HEK293 (cell line): ENCODE measurements around the gene TBC1D24.

ENCODE experiments used
- ATF2 ChIP-seq: fragments of 450-650 bp; formaldehyde crosslinking; IDR thresholded peaks from 2 replicates; pipeline ENCODE4 v1.5.1; 2016; ENCODE audit warnings: missing biosample characterization, missing genetic modification characterization, low read depth
- CTCF ChIP-seq: fragments of 450-650 bp; formaldehyde crosslinking; IDR thresholded peaks from 2 replicates; pipeline ENCODE4 v1.5.1; 2016; ENCODE audit warnings: missing biosample characterization, missing genetic modification characterization
- HOXA7 ChIP-seq: sonication (generic); formaldehyde crosslinking; IDR thresholded peaks from 2 replicates; pipeline ENCODE4 v1.8.1; 2022; ENCODE audit warnings: missing genetic modification reagents, borderline replicate concordance
- RBAK ChIP-seq: fragments of 450-650 bp; formaldehyde crosslinking; IDR thresholded peaks from 2 replicates; pipeline ENCODE4 v1.5.1; 2016; ENCODE audit warnings: missing biosample characterization, missing genetic modification characterization
- SALL2 ChIP-seq: fragments of 450-650 bp; formaldehyde crosslinking; IDR thresholded peaks from 2 replicates; pipeline ENCODE4 v1.5.0; 2017; ENCODE audit warnings: missing biosample characterization, mild to moderate bottlenecking, missing genetic modification characterization, borderline replicate concordance
- TSHZ1 ChIP-seq: fragments of 450-650 bp; formaldehyde crosslinking; IDR thresholded peaks from 2 replicates; pipeline ENCODE4 v1.5.1; 2016; ENCODE audit warnings: missing biosample characterization, missing genetic modification characterization, borderline replicate concordance
- ZBTB10 ChIP-seq: fragments of 450-650 bp; formaldehyde crosslinking; IDR thresholded peaks from 2 replicates; pipeline ENCODE4 v1.5.1; 2016; ENCODE audit warnings: missing biosample characterization, missing genetic modification characterization
- ZBTB21 ChIP-seq: fragments of 450-650 bp; formaldehyde crosslinking; IDR thresholded peaks from 2 replicates; pipeline ENCODE4 v1.5.1; 2017; ENCODE audit warnings: missing biosample characterization, missing genetic modification characterization
- ZNF2 ChIP-seq: fragments of 450-650 bp; formaldehyde crosslinking; IDR thresholded peaks from 2 replicates; pipeline ENCODE4 v1.5.1; 2016; ENCODE audit warnings: missing biosample characterization, missing genetic modification characterization
- ZNF223 ChIP-seq: fragments of 450-650 bp; formaldehyde crosslinking; IDR thresholded peaks from 2 replicates; pipeline ENCODE4 v1.5.1; 2016; ENCODE audit warnings: missing biosample characterization, missing genetic modification characterization
- ZNF24 ChIP-seq: fragments of 450-650 bp; formaldehyde crosslinking; IDR thresholded peaks from 2 replicates; pipeline ENCODE4 v1.5.1; 2016; ENCODE audit warnings: missing biosample characterization, missing genetic modification characterization
- ZNF433 ChIP-seq: fragments of 450-650 bp; formaldehyde crosslinking; IDR thresholded peaks from 2 replicates; pipeline ENCODE4 v1.5.1; 2016; ENCODE audit warnings: missing biosample characterization, missing genetic modification characterization, low read depth
- ZNF488 ChIP-seq: fragments of 450-650 bp; formaldehyde crosslinking; IDR thresholded peaks from 2 replicates; pipeline ENCODE4 v1.5.1; 2016; ENCODE audit warnings: missing biosample characterization, missing genetic modification characterization
- ZNF513 ChIP-seq: fragments of 450-650 bp; IDR thresholded peaks from 2 replicates; pipeline ENCODE4 v1.5.1; 2018; ENCODE audit warnings: missing biosample characterization, missing genetic modification characterization
- ZNF518A ChIP-seq: fragments of 450-650 bp; formaldehyde crosslinking; conservative IDR thresholded peaks from 2 replicates; pipeline ENCODE4 v1.5.1; 2016; ENCODE audit warnings: low read depth, missing biosample characterization, missing genetic modification characterization
- ZNF530 ChIP-seq: fragments of 450-650 bp; formaldehyde crosslinking; IDR thresholded peaks from 2 replicates; pipeline ENCODE4 v1.5.1; 2016; ENCODE audit warnings: low read depth, missing biosample characterization, missing genetic modification characterization
- ZNF560 ChIP-seq: fragments of 450-650 bp; formaldehyde crosslinking; IDR thresholded peaks from 2 replicates; pipeline ENCODE4 v1.5.1; 2017; ENCODE audit warnings: missing biosample characterization, missing genetic modification characterization, borderline replicate concordance
- ZNF664 ChIP-seq: fragments of 450-650 bp; formaldehyde crosslinking; IDR thresholded peaks from 2 replicates; pipeline ENCODE4 v1.5.1; 2016; ENCODE audit warnings: missing biosample characterization, missing genetic modification characterization
- ZNF785 ChIP-seq: fragments of 450-650 bp; formaldehyde crosslinking; IDR thresholded peaks from 2 replicates; pipeline ENCODE4 v1.5.1; 2016; ENCODE audit warnings: missing biosample characterization, missing genetic modification characterization
- ZSCAN4 ChIP-seq: fragments of 450-650 bp; formaldehyde crosslinking; IDR thresholded peaks from 2 replicates; pipeline ENCODE4 v1.5.1; 2017; ENCODE audit warnings: missing biosample characterization, missing genetic modification characterization

Gene TBC1D24

GRCh38 chr16:2514333-2515179 is 39.6 kb downstream of the TBC1D24 start (continued):
- TF ChIP-seq ZSCAN4 (tag by site-specific recombination): no peak
- no peak for TF ChIP-seq ZNF433 (tag by site-specific recombination)
- no peak for TF ChIP-seq ATF2 (tag by site-specific recombination)
- no peak for TF ChIP-seq ZNF2
- TF ChIP-seq ZNF785 (tag by site-specific recombination): no peak
- no peak for TF ChIP-seq RBAK
- TF ChIP-seq ZNF560: no peak
- TF ChIP-seq SALL2 (tag by site-specific recombination): no peak
- no peak for TF ChIP-seq ZBTB21 (tag by site-specific recombination)
- TF ChIP-seq ZNF223 (tag by site-specific recombination): no peak
- TF ChIP-seq ZBTB10 (tag by site-specific recombination): no peak
- TF ChIP-seq ZNF518A (tag by site-specific recombination): no peak
- TF ChIP-seq TSHZ1 (tag by site-specific recombination): no peak
- no peak for TF ChIP-seq ZNF530 (tag by site-specific recombination)
- no peak for TF ChIP-seq ZNF24 (tag by site-specific recombination)
- no peak for TF ChIP-seq ZNF513 (tag by site-specific recombination)
- TF ChIP-seq ZNF488 (tag by site-specific recombination): no peak
- no peak for TF ChIP-seq HOXA7
- TF ChIP-seq CTCF (tag by site-specific recombination): no peak
- no peak for TF ChIP-seq ZNF664 (tag by site-specific recombination)
